Measurements from ENCODE around the gene PURA.
"Not testable (repeated sequence)": the region's sequence is repeated elsewhere in the genome, so short reads cannot be mapped to it uniquely, and the experiment has no call there.

The PURA gene

DNA sequence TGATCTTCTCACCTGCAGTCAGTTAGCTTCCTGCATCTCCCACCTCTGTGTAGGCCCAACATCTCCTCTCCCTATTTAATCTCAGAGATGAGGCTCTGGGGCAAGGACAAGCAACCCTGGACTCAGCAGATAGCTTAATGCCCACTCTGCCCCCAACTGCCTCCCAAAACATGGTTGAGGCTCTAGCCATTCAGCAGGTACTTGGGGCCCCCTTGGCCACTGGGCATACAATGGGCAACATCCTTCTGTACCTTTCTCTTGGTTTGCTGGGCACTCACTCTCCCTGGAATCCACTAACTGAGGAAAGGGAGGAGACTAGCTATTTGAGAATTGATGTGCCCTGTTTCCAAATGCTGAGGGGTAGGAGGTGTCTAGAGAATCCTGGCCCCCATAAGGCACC, 21.2 kb downstream of the PURA start:
- DNase-seq (ENCODE audit: low spot score), result no peak

DNA sequence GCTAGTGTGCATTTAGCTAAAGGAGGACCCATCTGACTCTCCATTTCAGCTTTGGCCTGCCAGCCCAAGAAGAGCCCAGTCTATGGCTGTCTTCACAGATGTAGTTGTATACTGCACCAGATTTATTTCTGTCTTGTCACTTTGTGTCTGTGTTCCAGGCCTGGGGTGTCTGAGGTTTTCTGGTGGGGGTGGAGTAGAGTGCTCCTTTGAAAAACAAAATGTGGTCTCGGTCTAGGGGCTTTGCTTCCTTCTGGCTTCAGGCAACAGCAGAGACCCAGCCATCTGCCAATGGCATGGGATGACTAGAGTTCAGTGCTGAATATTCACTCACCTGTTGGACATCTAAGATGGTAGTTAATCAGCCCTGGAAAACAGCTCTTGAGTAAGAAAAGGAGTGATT, 22.7 kb downstream of the PURA start:
- no peak for DNase-seq (ENCODE audit: low spot score)

- DNase-seq (ENCODE audit: low spot score), result no peak
Measured at GRCh38 chr5:140140435-140140834, 26.5 kb downstream of the PURA start.

- DNase-seq (ENCODE audit: low spot score), result peak; percentile 52
Measured at GRCh38 chr5:140141241-140141640, 27.3 kb downstream of the PURA start.

- no peak for DNase-seq (ENCODE audit: low spot score)
Measured at GRCh38 chr5:140142246-140142645, 28.3 kb downstream of the PURA start.

DNA sequence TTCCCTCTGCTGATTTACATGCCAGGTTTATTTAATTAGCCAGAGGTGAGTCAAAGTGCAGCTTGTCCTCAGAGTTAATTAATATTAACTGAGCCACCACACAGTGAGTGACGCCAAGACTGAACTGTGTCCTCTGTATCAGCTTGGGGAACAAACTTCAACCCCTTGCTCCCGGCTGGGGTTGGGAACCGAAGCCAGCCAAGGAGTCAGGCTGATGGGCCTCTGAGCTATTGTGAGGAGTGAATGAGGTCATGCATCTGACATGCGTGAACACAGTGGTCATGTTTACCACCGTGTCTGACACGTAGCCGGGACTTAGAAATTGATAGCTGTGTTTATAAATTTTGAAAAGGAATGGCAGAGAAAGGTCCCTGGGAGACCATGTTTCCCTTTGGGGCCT, 28.9 kb downstream of the PURA start:
- no peak for DNase-seq (ENCODE audit: low spot score)

GRCh38 chr5:140143521-140144258, 29.8 kb downstream of the PURA start:
- DNase-seq (ENCODE audit: low spot score), result no peak

GRCh38 chr5:140145256-140145655, 31.3 kb downstream of the PURA start:
- no peak for DNase-seq (ENCODE audit: low spot score)

GRCh38 chr5:140145818-140146522, 32.1 kb downstream of the PURA start:
- peak; percentile 84 for DNase-seq (ENCODE audit: low spot score)

GRCh38 chr5:140146523-140146842, 32.6 kb downstream of the PURA start:
- no peak for DNase-seq (ENCODE audit: low spot score)

- DNase-seq (ENCODE audit: low spot score), result no peak
Measured at GRCh38 chr5:140147460-140147859, 33.6 kb downstream of the PURA start.

DNA sequence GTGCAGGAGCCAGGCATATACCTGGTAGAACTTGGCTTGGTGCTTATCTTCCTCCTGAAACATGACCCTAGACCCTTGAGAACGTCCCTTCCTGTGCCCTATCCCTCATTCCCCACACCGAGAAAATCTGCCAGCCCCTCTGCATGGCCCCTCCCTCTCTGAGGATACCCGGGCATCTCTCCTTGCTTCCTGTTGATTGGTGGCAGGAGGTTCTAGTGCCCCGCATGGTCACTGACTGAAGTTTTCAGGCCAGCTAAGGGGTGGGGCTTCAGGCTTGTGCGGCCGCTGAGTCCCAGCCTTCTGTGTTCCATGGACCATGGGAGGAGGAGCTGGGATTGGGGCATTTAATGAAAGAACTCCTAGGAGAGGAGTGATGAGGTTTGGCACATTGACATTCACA, 34.6 kb downstream of the PURA start:
- DNase-seq (ENCODE audit: low spot score), result peak; percentile 54

GRCh38 chr5:140150201-140150600, 36.3 kb downstream of the PURA start:
- no peak for DNase-seq (ENCODE audit: low spot score)

DNA sequence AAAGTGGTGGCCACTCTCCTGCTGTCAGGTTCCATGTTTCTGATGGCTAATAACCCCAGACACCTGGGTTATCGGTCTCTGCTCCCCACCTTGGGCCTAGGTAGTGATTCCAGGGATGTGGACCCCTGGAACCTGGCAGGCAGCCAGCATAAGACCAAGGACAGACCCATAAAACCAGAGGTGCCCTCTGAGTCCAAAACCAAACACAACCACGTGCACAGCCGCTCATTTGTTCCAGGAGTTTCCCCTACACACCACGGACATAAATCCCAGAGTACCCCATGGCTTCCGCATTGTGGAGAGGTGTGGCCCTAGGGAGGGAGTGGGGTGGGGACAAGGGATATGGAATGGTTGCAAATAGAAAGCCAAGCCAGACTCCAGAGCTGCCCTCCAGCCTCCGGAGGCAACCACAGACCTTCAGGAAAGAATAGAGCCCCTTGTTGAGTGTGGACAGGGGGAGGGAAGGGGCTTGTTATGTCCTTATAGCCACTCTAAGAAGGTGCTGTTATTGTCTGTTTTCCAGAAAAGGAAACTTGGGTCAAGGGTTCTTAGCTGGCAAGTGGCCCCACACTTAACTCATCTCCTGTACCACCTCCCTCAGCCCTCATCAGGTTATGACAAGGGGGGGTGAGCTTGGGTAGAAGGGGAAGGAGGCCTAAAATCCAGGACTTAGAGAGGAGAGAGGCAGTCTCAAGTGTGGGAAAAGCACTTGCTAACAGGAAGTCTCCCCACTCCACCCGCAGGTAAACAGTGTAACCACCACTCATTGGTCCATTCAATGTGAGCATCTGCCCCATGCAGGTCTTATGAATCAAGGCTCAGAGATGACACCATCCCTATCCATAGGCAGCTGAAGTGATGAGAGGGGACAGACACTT, 37.5 kb downstream of the PURA start:
- no peak for DNase-seq (ENCODE audit: low spot score)

DNA sequence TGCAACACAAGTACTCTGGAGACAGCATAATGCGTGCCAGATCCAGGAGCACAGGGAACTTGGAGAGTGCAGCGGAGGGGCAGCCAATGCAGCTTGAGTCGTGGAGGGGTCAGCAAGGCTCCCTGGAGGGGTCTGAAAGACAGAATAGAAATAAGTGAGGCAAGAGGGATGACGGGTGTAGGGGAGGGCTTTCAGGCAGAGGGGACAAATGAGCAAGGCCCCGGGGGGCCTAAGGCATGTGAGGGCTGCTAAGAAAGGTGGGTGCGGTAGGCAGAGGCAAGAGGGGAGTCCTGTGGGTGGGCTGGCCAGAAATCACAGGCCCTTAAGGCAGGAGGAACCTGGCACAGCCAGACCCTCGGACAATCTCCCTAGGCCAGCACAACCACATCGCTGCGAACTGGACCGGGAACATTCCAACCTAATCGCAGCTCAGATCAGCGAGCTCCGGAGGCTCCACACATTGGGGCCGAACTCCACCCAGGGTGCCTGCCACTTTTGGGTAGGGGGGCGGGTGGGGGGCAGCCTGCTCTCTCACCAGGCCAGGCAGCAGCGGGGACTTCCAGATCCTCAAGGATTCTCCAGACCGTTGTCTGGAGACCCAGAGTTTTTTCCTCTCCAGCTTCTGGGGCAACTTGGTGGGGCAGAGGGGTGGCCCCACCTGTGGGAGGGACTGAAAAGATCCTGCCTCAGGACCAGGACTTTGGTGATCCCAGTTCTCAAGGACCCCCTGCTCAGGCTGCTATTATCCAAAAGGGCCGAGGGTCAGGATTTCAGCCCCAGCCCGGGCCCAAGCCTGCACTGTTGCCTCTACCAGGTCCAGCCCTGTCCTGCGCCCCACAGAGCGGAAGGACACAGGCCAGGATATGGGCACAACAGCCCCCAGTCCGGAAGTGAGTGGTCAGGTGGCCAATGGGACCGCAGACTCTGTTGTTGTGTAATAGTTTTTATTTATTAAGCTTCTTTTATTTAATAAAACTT, 38.4 kb downstream of the PURA start:
- DNase-seq (ENCODE audit: low spot score), result no peak

DNA sequence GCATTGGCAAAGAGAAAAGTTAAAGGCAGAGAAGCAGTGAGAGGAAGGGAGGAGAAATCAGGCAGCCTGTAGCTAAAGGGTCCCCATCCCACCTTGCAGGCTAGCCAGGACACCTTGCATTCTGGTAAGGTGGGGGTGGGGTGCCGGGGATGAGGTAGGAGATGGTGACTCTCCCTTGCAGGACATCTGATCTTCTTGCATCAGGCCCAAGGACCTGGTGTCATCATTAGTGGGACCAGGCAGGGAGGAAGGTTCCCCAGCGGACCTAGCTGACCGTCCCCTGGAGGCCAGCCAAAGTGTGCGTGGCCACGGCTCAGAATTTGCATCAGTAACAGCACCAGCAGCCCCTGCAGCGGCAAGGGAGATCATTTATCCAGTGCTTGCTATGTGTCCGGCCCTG, 39.3 kb downstream of the PURA start:
- no peak for DNase-seq (ENCODE audit: low spot score)

DNA sequence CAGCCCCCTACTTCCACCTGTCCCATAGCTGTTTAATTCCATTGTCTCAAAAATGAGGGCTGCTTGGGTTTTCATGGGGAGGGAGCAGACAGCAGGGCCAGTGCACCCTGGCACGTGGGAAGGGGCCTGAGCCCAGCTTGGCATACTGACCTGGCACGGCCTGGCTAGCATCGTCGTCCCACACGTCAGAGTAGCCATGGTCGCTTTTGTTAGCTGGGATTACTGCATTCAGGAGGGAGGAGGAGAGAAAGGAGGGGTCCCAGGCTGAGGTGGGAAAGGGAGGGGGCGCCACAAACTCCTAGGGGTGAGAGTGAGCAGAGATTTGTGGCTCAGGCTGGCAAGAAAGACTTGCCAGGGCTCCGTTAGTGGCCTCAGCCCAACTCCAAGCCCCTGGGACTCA, 40.0 kb downstream of the PURA start:
- no peak for DNase-seq (ENCODE audit: low spot score)

DNA sequence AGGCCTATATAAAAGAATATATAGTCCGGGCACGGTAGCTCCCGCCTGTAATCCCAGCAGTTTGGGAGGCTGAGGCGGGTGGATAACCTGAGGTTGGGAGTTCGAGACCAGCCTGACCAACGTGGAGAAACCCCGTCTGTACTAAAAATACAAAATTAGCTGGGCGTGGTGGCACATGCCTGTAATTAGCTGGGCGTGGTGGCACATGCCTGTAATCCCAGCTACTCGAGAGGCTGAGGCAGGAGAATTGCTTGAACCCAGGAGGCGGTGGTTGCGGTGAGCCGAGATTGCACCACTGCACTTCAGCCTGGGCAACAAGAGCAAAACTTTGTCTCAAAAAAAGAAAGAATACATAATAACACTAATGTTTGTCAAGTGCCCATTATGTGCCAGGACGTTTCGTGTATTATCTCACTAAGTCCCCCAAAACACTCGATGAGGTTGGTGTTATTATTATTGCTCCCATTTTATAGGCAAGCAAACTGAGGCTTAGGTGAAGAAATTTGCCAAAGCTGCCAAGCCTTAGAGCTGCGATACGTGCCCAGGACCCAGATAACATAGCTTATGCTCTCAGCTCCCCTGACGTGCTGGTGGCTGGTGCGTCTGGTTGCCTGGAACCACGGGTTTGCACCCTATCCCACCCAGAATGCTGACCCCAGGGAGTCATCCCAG, 40.9 kb downstream of the PURA start:
- DNase-seq (ENCODE audit: low spot score), result not testable (repeated sequence)

DNA sequence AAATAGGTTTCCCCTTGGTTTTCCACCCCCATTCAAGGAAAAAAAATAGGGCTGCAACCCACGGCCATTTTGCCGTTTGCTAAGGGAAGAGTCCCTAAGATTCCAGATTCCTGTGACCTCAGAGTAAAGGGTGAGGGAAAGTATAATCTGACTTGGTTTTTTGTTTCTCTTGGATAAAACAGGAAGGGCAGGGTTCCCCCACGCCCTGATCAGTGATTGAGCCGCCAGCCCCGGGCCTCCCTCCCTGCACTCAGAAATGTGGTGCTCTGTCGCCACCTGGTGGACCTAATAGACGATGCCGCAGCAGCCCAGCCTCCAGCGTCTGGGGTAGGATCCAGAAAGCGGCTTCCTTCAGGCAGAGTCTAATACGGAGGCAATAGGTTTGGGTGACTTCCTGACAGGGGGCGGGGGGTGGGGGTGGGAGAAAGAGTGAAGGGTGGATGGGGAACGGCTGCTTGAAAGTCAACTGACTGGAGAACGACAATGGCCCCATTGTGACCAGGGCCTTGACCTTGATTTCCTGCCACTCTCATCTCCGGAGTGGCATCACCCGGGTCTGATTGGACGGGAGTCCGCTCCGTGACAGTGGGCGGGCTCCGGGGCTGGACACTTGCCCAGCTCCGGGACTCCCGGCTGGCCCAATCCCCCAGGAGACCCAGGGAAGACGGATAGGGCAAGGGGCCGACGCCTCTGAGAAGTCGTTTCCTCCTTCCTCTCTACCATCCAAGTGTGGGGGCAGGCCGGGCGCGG, 43.3 kb downstream of the PURA start:
- peak; percentile 91 for DNase-seq (ENCODE audit: low spot score)
